Fibroblast of upper back skin (primary cell): ENCODE measurements around the gene RBFOX1.
"Not testable (repeated sequence)": the region's sequence is repeated elsewhere in the genome, so short reads cannot be mapped to it uniquely, and the experiment has no call there.

Source experiments
- DNase-seq: peaks from one replicate; pipeline ENCODE4 v3.0.0-alpha.2; 2013

The RBFOX1 gene

DNA sequence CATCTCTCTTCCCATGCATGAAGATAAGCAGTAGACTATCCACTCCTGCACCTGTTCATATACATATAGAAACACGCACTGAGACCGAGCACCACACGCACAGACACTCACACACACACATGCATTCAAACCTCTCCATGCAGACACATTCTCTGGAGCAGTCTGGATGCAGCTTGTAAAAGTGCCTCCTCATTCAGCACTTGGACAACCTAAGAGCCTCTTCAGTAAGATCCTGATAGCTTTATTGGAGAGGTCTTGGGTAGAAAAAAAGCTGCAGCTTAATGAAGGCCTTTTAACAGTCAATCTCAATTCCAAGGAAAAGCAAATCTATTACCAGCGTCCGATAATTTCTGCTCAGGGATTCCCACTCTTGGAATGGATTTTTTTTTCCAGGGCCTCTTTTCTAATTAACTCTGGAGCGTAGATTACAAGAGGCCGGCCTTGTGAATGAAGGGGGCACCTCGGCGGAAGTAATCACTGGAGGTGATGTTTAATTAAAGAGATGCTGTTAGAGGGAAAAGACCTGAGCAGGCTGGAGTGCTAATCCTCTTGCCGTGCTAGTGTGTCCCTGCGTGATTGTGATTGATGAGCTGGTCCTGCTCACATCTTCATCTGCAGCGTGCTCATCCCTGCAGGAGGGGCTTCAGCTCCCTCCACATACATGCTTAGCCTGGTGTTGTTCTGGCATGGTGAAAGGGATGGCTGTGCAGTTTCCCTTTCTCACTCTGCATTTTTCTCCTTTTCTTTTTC lies 155.1 kb downstream of the RBFOX1 start:
- DNase-seq: no peak

DNA sequence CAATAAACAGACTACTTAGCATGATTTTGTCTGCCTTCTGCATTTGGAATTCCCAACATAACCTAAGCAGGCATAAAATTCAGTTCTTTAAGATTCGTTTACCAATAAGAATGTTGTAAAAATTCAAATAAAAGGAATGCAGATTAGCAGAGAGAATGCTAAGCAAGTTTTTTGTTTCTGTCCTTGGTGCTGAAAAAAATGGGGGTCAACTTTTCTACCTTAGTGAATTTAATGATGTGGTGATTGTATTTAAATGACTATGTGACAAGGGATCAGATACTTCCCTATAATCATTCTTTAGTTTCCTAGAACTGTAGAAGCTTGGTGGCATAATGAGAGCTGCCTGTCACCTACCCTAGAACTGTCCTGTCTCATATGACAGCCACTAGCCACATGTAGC lies 159.5 kb downstream of the RBFOX1 start:
- DNase-seq: no peak

DNA sequence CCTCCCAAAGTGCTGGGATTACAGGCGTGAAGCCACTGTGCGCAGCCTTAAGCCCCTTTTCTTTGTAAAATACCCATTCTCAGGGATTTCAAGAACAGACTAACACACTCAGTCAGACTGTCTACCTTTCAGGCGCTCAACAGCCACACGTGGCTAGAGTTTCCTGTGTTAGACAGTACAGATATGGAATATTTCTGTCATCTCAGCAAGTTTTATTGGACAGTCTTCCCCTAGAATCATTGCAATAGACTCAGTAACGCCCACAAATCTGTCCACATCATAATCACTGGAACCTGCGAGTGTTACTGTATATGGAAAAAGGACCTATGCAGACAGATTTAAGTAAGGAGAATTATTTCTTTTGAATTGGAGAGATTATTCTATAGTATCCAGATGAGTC lies 160.5 kb downstream of the RBFOX1 start:
- DNase-seq: no peak

DNA sequence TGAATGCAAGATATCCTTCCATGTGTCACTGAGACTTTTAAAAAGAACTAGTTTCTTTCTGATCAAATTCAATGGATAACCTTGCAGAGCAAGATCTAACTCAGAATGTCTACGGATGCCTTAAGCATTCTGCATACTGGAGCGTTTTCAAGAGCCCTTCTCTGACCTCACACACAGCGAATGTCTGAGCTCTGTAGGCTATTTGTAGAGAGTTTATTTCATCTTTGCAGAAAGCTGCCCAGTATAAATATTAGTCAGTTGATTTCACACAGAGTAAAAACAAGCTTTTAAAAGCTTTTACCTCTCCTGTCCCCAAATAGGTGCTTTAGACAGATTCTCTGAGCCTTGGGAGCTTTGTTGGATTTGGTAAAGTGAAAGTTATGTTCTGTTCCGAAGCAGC lies 165.0 kb downstream of the RBFOX1 start:
- DNase-seq: no peak

DNA sequence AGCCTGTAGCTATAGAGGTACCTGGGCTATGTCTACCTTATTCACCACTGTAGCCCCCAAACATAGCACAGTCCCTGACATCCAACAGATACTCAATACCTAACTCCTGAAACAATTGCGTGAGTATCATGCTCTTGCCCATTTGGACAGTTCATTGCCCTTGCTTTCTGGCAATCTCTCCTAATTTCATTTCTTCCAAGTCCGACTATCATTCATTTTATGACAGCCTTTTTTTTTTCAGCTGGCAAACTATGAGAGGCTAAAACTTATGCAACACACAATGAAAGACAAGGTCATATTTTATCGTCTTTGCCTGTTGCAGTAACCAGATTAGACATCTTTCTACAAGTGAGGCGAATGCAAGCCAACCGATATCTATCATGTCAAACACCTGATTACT lies 169.2 kb downstream of the RBFOX1 start:
- DNase-seq: no peak

DNA sequence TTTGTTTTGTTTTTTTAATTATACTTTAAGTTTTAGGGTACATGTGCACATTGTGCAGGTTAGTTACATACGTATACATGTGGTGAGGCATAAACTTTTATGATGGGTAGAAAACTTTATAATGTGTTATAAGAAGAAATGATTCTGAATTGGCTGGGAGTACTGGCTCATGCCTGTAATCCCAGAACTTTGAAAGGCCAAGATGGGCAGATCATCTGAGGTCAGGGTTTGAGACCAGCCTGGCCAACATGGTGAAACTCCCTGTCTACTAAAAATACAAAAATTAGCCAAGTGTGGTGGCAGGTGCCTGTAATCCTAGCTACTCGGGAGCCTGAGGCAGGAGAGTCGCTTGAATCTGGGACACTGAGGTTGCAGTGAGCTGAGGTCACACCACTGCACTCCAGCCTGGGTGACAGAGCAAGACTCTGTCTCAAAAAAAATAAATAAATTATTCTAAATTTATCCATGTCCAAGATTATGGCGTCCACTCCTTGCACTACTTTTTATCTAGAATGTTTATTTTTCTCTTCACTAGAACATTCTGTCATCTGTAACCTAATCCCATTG lies 170.0 kb downstream of the RBFOX1 start:
- not testable (repeated sequence) for DNase-seq

DNA sequence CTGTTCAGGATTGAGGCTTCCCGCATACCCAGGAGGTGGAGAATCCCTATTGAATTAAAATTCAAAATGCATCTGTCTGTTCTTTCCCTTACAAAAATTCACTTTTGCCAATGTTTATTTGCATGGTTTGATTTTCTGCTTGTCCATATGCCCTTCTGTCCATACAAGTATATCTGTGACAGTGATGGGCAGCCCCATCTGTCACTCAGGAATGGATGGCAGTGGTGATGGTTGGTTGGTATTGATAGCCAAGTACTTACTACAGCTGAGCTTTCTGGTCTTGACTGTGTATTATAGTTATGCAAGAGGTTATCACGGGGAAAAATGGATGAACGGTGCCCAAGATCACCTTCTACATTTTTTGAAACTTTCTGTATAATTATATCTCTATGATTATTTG lies 171.0 kb downstream of the RBFOX1 start:
- no peak for DNase-seq

DNA sequence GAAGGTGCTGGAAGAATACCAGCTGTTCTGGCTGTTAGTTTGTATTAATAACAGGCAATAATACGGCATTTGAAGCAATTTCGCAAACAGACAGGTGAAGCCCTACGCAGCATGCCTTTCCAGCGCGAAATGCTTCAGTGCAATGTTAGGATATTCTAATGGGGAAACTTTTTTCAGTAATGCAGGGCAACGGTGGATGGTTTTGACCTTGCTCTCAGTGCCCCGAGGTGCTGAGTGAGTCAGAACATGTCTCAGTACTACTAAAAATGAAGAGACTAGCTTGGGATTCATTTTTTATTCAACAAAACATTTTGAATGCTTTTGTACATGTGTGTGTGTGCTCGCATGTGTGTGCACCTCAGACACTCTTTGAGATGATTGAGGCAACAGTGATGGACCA lies 172.2 kb downstream of the RBFOX1 start:
- no peak for DNase-seq

DNA sequence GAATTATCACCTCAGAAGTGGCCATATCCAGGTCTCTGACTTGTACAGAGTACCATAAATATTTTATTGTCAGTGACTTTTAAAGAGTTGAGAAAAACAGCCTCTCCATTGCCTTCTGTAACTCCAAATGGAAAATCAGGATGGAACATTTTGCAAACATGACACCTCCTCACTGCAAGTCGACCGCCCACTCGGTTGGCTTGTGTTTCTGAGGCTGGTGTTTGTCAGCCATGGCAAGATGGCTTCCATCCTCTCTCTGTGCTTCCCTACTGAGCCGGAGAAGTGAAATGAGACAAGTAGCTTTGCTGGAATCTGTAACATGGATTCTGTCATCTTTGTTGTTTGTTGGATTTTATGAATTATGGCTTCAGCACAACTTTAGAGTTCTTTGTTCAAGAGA lies 172.8 kb downstream of the RBFOX1 start:
- no peak for DNase-seq

DNA sequence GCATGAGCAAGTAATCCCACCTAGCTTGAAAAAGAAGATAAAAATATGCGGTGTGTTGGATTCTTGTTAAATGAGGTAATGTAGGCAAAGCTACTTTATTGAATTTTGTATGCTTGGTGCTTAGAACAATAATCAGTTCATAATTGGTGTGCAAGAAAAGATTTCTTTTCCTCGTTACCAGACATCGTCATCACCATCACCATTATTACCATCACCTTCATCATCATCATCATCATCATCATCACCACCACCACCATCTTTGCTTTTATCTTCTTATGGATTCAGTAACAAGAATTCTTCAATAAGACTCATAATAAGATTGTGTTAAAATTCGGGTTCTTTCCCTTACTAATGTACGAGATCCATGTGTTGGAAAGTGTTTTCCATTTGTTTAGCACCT lies 173.7 kb downstream of the RBFOX1 start:
- DNase-seq: no peak

DNA sequence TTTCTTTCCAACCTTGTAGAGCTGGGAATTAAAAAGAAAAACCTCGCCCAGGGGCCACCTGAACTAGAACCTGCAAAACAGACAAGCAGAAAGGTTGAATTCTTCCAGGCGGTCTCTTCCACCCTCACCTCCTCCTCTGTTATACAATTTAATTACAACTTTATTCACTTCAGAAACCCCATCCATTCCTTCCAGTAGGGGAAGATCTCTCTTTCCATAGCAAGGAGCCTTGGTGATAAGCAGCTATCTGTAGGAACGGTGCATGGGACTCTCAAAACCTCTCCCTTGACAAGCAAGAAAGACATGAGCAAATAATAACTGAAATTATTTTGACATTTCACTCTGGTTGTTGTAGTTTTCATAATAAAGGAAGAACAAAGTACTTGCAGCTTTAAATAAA lies 176.0 kb downstream of the RBFOX1 start:
- DNase-seq: no peak

DNA sequence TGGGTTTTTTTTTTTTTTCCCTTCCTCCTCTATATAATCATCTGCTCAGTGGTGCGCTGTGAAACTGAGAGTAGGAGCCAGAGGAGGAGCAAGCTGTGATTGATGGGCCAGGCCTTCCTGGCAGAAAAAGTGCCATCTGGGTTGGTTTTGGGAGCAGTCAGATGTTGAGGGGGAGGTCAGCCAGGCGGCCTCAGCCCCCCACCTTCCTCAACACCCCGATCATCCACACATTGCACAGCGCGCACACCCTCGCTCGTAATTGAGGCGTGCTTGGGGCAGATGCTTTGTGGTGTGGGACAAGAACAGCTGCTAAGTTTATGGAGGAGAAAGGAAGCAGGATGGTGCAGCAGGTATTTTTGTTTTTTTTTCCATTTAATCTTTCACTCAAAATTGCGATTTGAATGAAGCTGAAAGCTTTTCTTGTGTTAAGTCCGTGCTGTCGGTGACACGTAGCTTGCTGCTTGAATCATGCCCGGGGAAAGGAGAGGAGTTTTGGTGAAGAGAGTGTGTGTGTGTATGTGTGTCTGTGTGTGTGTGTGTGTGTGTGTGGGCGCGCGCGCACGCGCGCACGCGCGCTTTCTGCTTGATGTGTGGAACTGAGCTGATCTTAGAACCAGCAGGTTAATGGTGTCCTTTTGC lies 177.4 kb downstream of the RBFOX1 start:
- DNase-seq: no peak

DNA sequence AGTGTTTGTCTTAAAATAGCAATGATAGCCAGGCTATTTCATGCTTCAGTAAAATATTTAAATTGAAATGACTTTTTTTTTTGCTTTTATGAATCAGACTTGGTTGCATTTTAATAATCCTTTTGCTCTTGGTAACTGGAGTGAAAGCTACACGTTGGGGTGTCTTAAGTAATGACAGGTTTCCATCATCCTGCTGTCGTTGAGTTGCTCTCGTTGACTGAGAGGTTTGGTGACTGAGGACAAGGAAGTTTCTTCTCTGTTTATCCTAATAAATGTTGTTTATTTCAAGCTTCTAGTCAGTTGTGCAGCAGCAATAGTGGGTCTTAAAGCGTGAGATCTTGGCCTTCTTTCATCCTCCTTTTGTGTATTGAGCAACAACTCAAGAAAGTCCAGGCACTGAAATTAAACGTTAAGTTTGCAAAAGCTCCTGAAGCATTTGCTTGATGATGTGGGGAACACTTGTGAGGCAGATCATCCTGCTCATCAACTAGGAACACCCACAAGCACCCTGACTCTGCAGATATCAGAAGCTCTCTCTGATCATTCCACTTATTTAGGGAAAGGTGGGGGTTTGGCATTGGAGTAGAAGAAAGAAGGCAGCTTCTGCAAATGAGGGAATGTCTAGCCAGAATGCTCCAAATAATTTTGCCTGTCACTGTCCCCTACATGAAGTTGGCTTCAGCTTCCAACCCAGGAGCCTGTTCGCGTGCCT lies 179.1 kb downstream of the RBFOX1 start:
- DNase-seq: no peak

DNA sequence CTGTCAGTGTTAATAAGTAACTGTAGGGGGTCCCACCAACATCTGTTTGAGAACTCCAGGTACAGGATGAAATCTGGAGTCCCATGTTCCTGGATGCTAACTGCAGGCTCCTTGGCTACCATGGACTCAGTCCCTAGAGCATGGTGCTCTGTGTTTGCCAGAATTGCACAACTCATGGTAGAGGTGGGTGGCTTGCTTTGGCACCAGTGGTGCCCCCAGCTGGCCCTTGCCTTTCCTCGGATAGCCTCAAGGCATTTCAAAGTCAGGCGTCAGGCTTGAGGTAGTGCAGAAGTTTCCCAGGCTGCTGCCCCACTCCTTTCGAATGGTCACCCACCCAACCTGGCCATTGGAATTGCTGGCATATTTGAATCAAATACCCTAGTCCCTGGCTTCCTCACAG lies 179.9 kb downstream of the RBFOX1 start:
- no peak for DNase-seq

DNA sequence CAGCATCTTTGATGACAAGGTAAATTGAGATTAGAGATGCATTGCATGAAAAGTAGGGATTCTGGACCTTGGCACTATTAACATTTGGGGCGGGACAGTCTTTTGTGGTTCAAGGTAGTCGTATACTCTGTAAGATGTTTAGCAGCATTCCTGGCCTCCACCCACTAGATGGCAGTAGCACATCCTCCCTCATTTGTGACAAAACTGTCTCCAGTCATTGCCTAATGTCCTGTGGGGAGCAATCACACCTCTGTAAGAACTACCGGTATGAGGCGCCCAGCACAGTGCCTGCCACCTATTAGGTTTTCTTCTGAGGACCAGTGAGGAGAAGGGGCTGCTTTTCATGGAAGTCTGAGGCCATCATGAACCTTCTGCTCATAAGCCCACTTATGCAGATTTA lies 180.8 kb downstream of the RBFOX1 start:
- DNase-seq: no peak

DNA sequence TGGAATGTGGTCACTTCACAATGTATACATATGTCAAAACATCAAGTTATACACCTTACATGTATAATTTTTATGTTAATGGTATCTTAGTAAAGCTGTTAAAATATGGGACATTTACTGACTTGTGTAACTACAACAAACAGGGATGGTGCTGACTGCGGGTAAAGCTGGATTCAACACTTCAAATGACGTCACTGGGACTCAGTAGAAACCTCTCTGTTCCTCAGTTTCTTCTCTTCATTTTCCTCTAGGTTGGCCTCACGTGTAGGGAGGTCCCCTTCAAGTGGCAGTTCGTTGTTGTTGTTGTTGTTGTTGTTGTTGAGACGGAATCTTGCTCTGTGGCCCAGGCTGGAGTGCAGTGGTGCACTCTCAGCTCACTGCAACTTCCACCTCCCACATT lies 182.9 kb downstream of the RBFOX1 start:
- no peak for DNase-seq

DNA sequence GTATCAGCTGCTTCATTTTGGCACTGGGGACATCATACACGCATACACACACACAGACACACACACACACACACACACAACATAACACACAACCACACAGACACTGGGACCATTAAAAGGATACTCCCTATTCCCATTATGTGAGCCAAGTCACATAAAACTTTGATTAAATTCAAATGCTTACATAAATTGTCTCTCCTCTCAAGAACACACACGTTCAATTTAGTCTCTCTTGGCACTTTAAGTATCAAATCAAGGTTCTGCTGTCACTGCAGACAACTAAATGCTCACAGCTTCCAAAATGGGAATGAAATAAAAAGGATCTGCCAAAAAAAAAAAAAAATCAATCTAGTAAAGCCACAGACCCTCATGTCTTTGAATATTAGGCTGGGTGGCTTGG lies 184.9 kb downstream of the RBFOX1 start:
- DNase-seq: no peak

DNA sequence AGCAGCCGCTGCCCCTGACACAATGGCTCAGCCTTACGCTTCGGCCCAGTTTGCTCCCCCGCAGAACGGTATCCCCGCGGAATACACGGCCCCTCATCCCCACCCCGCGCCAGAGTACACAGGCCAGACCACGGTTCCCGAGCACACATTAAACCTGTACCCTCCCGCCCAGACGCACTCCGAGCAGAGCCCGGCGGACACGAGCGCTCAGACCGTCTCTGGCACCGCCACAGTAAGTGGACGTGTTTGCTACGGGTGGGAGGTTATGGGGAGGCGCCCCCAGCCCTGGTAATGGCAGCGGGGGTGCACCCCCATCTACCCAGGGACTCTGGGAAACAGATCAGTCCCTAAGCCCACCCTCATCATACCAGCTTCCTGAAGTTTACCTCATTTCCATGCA lies 185.5 kb downstream of the RBFOX1 start:
- DNase-seq: no peak

DNA sequence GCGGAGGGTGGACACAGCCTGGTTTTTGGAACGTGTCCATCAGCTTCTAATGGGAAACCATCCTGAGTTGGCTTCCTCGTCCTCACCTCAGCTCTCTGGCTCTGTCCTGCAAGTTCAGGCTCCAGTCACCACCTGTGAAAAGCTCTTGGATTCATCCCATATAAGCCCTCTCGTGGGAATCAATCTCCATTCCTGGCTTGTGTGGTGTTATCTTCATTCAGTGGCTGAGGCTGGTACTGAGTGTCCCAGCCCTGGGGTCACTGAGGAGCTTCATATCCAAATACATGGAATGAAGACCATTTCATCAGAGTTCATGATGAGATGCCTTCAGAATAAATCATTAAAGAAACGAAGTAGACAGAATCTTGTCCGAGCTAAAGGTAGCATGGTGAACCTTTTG lies 189.2 kb downstream of the RBFOX1 start:
- DNase-seq: no peak

DNA sequence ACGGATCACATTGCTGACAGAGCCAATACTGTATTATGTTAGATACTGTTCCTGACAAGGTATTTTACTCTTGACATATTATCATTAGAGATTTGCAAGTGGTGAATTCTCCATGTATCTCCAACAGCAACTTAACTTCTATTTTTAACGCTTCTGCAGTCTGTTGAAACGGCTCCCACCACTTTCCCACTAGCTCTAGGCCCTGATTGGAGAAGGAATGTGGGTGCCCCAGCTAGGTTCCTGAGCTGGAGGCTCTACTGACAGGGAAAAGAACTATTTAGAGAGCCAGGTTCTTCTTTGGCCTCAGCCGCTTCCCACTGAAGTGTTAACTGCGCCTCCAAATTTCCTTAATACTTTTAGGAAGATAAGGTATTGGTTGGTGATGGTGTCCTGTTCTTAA lies 191.8 kb downstream of the RBFOX1 start:
- no peak for DNase-seq

DNA sequence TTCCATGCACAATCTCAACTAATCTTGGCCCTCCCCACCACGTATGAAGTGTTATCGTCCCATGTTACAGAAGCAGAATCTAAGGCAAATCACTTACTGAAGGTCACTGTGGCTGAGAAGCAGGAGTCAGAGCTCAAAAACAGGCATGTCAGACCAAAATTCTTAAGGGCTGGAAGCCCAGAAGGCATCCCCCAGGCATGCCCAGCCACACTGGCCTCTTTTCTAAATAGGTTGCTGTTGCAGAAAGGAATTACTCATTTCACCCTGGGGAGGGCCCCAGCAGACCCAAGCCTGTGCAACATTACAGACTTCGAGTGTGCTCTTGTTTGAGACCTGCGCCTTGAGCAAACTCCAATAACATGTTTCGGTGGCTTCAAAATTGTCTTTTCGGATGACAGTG lies 194.1 kb downstream of the RBFOX1 start:
- no peak for DNase-seq

DNA sequence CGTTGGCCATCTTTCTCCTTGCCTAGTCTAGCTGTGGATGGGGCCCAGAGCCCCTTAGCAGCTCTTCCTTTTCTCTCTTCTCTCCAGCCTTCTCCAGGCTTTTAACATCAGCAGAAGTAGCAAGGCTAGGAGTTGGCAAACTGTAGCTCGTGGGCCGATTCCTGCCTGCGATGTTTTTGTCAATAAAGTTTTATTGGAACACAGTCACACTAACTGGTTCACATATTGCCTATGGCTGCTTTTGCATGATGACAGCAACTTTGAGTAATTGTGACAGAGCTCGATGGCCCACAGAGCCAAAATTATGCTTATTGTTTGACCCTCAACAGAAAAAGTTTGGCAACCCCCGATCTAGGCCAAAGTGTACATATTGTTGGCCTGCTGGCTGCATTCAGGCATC lies 199.9 kb downstream of the RBFOX1 start:
- DNase-seq: no peak

DNA sequence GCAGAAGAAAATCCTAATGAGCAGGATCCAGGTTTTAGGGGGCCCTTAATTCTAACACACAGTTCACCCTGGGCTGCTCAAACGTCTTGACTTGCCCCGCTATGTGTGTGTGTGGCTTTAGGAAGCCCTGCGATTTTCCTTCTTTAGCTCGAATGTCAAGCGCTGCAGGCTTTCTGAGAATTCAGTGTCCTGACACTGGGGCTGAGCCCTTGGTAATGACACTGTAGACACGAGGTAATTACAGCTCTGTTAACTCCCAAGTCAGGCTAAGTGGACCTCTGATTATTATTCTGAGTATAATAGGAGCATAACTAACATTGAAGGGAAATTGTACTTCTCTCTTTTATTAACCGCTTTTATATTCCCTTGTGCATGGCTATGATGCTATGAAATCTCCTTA lies 202.1 kb downstream of the RBFOX1 start:
- DNase-seq: no peak

DNA sequence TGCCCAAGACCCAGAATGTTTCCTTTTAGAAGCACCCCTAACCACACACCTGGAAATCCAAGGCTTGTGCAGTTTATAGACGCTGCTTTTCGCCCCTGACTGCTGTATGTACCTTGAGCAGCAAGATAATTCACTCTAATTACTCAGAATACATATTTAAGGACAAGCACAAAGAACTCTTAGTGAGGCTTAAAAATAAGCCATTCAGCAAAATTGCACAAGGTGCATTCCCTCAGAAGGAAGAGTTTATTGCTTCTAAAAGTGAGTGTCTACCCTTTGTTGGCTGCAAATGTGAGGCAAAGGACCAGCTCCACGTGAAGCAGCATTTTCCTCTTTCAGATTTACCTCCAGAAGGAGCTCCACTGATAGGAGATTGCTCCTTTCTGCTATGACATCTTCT lies 208.4 kb downstream of the RBFOX1 start:
- DNase-seq: no peak
